Esophagus squamous epithelium (tissue), 4 donors: ENCODE measurements around the gene MAP3K7CL.

Experiments
- POLR2A ChIP-seq, 4 donors: fragments of 450-650 bp; IDR thresholded peaks; one replicate each; pipeline ENCODE4 v1.6.1; 2017; ENCODE audit warnings: antibody characterized with exemption in 4 of 4, mild to moderate bottlenecking in 4 of 4, moderate library complexity in 3 of 4
- TF ChIP-seq, protein P1 (sequence below), 6 experiments: fragments of 450-650 bp in 4 of 6; fragments of 200-600 bp in 2 of 6; sonication (generic) in 2 of 6; IDR thresholded peaks; one replicate each; pipeline ENCODE4 v1.5.1; 2016 to 2019; ENCODE audit warnings: antibody characterized with exemption in 6 of 6, mild to moderate bottlenecking in 4 of 6, moderate library complexity in 4 of 6

DNA sequence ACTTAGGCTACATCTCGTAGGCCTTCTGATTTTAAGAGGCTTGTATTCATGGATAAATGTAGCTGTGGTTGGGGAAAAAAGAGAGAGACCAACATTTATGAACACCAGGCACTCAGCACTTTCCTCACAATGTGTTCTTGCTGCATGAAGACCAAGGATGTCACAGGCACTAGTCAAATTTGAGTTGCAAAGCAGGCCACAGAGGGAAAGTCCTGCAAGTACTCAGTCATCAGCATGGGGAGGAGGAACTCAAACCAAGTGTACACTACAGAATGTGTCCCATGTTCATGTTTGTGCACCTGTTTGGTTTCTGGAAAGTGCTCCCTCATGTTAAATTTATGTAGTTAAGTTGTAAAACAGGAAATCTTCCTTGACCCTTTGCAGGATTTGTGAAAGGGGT is 8.7 kb upstream of the MAP3K7CL start:
- TF ChIP-seq, protein P1, sequence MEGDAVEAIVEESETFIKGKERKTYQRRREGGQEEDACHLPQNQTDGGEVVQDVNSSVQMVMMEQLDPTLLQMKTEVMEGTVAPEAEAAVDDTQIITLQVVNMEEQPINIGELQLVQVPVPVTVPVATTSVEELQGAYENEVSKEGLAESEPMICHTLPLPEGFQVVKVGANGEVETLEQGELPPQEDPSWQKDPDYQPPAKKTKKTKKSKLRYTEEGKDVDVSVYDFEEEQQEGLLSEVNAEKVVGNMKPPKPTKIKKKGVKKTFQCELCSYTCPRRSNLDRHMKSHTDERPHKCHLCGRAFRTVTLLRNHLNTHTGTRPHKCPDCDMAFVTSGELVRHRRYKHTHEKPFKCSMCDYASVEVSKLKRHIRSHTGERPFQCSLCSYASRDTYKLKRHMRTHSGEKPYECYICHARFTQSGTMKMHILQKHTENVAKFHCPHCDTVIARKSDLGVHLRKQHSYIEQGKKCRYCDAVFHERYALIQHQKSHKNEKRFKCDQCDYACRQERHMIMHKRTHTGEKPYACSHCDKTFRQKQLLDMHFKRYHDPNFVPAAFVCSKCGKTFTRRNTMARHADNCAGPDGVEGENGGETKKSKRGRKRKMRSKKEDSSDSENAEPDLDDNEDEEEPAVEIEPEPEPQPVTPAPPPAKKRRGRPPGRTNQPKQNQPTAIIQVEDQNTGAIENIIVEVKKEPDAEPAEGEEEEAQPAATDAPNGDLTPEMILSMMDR (IDR thresholded peaks at IDR 0.05): no peak
- TF ChIP-seq POLR2A (IDR thresholded peaks at IDR 0.05): no peak
